Measurements from ENCODE around the gene ALK.

Gene ALK

GRCh38 chr2:29272311-29272710, 649.1 kb downstream of the ALK start:
- DNase-seq (ENCODE audit: low read depth), result no peak
- no peak overlapping the region for H3K4me3 ChIP-seq (ENCODE audit: low read depth, low read length)
- TF ChIP-seq MAX (IDR thresholded peaks at IDR 0.05; ENCODE audit: low read depth, low read length) (no peak), CTCF (IDR thresholded peaks at IDR 0.05; ENCODE audit: low read depth, low read length) (no peak), POLR2A (IDR thresholded peaks at IDR 0.05; ENCODE audit: extremely low read depth, insufficient read length) (no peak), MYC (IDR thresholded peaks at IDR 0.05; ENCODE audit: low read depth, low read length) (no peak)

- TF ChIP-seq POLR2A (IDR thresholded peaks at IDR 0.05; ENCODE audit: extremely low read depth, insufficient read length) (no peak), MYC (IDR thresholded peaks at IDR 0.05; ENCODE audit: low read depth, low read length) (no peak), MAX (IDR thresholded peaks at IDR 0.05; ENCODE audit: low read depth, low read length) (no peak), CTCF (IDR thresholded peaks at IDR 0.05; ENCODE audit: low read depth, low read length) (no peak)
- H3K4me3 ChIP-seq (ENCODE audit: low read depth, low read length), result no peak overlapping the region
- DNase-seq (ENCODE audit: low read depth), result no peak
Measured at GRCh38 chr2:29270701-29271121, 650.7 kb downstream of the ALK start.

- no peak overlapping the region for H3K4me3 ChIP-seq (ENCODE audit: low read depth, low read length)
Measured at GRCh38 chr2:29269765-29270109, 651.6 kb downstream of the ALK start.

GRCh38 chr2:29269095-29269764, 652.2 kb downstream of the ALK start:
- TF ChIP-seq CTCF (IDR thresholded peaks at IDR 0.05; ENCODE audit: low read depth, low read length) (no peak), MYC (IDR thresholded peaks at IDR 0.05; ENCODE audit: low read depth, low read length) (no peak), MAX (IDR thresholded peaks at IDR 0.05; ENCODE audit: low read depth, low read length) (no peak), POLR2A (IDR thresholded peaks at IDR 0.05; ENCODE audit: extremely low read depth, insufficient read length) (no peak)
- peak; percentile 7 for DNase-seq (ENCODE audit: low read depth)
- H3K4me3 ChIP-seq (ENCODE audit: low read depth, low read length), result no peak overlapping the region

More at GRCh38 chr2:29269765-29270109, 651.6 kb downstream of the ALK start:
- DNase-seq (ENCODE audit: low read depth), result no peak
- no peak for TF ChIP-seq MYC (IDR thresholded peaks at IDR 0.05; ENCODE audit: low read depth, low read length)
- TF ChIP-seq MAX (IDR thresholded peaks at IDR 0.05; ENCODE audit: low read depth, low read length), result no peak
- no peak for TF ChIP-seq POLR2A (IDR thresholded peaks at IDR 0.05; ENCODE audit: extremely low read depth, insufficient read length)
- no peak for TF ChIP-seq CTCF (IDR thresholded peaks at IDR 0.05; ENCODE audit: low read depth, low read length)

GRCh38 chr2:29267720-29268119, 653.7 kb downstream of the ALK start:
- TF ChIP-seq CTCF (IDR thresholded peaks at IDR 0.05; ENCODE audit: low read depth, low read length) (no peak), MAX (IDR thresholded peaks at IDR 0.05; ENCODE audit: low read depth, low read length) (no peak), POLR2A (IDR thresholded peaks at IDR 0.05; ENCODE audit: extremely low read depth, insufficient read length) (no peak), MYC (IDR thresholded peaks at IDR 0.05; ENCODE audit: low read depth, low read length) (no peak)
- H3K4me3 ChIP-seq (ENCODE audit: low read depth, low read length), result no peak overlapping the region
- no peak for DNase-seq (ENCODE audit: low read depth)

Measured in NB4 (cell line).